ENCODE data around the gene SAPCD2. TPM values are rescaled to one million over a fixed set of nuclear protein-coding genes. Genes with fewer than 3 reads are reported as not detected.

The SAPCD2 gene
- total and polyA plus RNA-seq, 9 of the 15 experiments (the other 6 are each of a cell fraction or from before 2014, with no cell fraction given), result 3.4 to 91.8 (median 18.8) TPM

DNA sequence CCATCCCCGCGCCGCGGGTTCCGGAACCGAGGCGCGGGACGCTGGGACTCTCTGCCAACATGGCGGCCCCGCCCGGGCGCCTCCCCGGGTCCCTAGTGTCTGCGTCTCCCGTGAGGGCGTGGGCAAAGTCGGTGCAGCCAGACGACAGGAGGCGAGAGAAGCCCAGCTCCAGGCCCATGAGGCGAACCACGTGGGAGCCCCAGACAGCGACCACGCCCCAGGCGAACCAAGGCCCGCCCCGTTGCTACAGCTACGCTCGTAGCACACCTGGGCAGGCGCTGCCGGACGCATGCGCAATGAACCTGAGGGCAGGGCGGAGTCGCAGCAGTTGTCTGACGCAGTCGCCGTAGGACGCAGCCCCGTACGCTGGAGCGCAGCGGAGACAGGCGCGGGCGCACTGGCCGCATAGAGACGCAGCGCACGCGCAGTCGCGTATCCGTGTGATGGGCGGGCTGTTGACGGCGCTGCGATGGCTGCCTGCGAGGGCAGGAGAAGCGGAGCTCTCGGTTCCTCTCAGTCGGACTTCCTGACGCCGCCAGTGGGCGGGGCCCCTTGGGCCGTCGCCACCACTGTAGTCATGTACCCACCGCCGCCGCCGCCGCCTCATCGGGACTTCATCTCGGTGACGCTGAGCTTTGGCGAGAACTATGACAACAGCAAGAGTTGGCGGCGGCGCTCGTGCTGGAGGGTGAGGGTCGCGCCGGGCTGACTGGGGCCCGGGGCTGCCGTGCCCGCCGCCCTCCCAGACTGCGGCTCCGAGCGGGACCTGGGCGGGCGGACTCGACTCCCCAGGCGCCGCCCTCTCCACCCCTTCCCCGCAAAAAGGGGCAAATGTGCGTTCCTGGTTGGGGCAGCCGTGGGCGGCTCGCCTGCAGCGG, 16.4 kb upstream of the SAPCD2 start, which contains the start of gene MAN1B1 (continued):
- TF ChIP-seq MGA (IDR thresholded peaks at IDR 0.05) (no peak), PHF20 (IDR thresholded peaks at IDR 0.05; ENCODE audit: partially characterized antibody) (peak; percentile 56), ZFX (CRISPR knock-in tag; IDR thresholded peaks at IDR 0.05) (no peak; the same call in 1 of the 2 replicates), ZC3H8 (IDR thresholded peaks at IDR 0.05) (no peak), ETV6 (IDR thresholded peaks at IDR 0.05; ENCODE audit: borderline replicate concordance in 1 of 2, low read depth in 2 of 2, low read length in 1 of 2) (no peak), ETV6 (CRISPR knock-in tag; IDR thresholded peaks at IDR 0.05; ENCODE audit: borderline replicate concordance) (no peak), CBFA2T3 (IDR thresholded peaks at IDR 0.05) (no peak), FUS (optimal IDR thresholded peaks at IDR 0.05; ENCODE audit: low read depth, low read length) (no peak), COPS2 (conservative IDR thresholded peaks at IDR 0.05) (no peak), ARHGAP35 (IDR thresholded peaks at IDR 0.05; ENCODE audit: partially characterized antibody) (no peak), ZNF696 (CRISPR knock-in tag; conservative IDR thresholded peaks at IDR 0.05) (no peak), BRD4 (IDR thresholded peaks at IDR 0.05) (no peak), MBD1 (CRISPR knock-in tag; IDR thresholded peaks at IDR 0.05) (no peak)
- TF ChIP-seq, protein P1, sequence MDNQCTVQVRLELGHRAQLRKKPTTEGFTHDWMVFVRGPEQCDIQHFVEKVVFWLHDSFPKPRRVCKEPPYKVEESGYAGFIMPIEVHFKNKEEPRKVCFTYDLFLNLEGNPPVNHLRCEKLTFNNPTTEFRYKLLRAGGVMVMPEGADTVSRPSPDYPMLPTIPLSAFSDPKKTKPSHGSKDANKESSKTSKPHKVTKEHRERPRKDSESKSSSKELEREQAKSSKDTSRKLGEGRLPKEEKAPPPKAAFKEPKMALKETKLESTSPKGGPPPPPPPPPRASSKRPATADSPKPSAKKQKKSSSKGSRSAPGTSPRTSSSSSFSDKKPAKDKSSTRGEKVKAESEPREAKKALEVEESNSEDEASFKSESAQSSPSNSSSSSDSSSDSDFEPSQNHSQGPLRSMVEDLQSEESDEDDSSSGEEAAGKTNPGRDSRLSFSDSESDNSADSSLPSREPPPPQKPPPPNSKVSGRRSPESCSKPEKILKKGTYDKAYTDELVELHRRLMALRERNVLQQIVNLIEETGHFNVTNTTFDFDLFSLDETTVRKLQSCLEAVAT (IDR thresholded peaks at IDR 0.05), result no peak

All from K562 (cell line).